Measurements from ENCODE around the gene LPP. TPM values are rescaled to one million over a fixed set of nuclear protein-coding genes. Genes with fewer than 3 reads are reported as not detected.

LPP gene
- total and polyA plus RNA-seq, 2 of the 4 experiments (the other 2 are of a cell fraction), result 16.0 to 130 TPM

DNA sequence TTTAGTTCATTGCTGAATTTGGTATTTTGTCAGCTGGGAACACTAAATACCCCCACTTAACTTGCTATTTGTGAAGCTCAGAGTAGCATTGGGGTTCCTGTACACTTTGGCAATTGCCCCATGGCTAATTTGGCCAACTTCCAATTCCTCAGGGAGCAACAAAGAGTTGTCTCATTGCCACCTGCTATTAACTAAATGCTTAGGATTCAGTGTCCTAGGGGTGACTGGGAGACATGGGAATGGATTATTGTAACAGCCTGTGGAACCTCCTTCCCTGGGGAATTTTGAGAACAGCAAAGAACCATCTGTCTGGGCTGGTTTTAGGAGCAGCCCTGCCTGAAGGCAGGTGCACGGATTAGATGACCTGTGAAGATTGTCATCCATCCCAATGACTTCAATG lies 580.4 kb downstream of the LPP start:
- Histone ChIP-seq H2BK20ac (ENCODE audit: low read depth, low read length) (no peak overlapping the region), H2BK120ac (ENCODE audit: low read depth, low read length) (no peak overlapping the region), H3K14ac (replicated peaks; ENCODE audit: low read depth, low read length) (no peak overlapping the region), H3K4me3 (ENCODE audit: insufficient read depth, low read depth, low read length) (no peak overlapping the region), H3K4ac (ENCODE audit: low read depth, low read length) (no peak overlapping the region), H3K4me2 (ENCODE audit: low read depth, low read length) (no peak overlapping the region), H2AK9ac (replicated peaks; ENCODE audit: low read depth, low read length, poor library complexity) (no peak overlapping the region), H2AK5ac (ENCODE audit: low read depth, low read length) (no peak overlapping the region), H2BK5ac (ENCODE audit: low read depth, low read length, poor library complexity, severe bottlenecking) (no peak overlapping the region), H4K8ac (ENCODE audit: low read depth in 2 of 2, low read length in 2 of 2) (no peak overlapping the region), H4K5ac (ENCODE audit: low read depth, low read length) (no peak overlapping the region), H3K9me3 (ENCODE audit: control insufficient read depth, insufficient read depth, low read length) (no peaks in the 10 kb centered on the region), H3K27ac (ENCODE audit: insufficient read depth, low read length) (no peak overlapping the region), H2BK15ac (ENCODE audit: low read depth, low read length) (no peak overlapping the region), H2AFZ (replicated peaks; ENCODE audit: low read length, poor library complexity) (no peak overlapping the region), H3K18ac (ENCODE audit: low read depth, low read length) (no peak overlapping the region), H3K23ac (ENCODE audit: low read depth, low read length) (no peak overlapping the region), H3K9me1 (ENCODE audit: insufficient read depth, low read length) (peaks cover 4% of the 10 kb centered on the region; the same call in 1 of the 2 replicates), H4K91ac (ENCODE audit: insufficient read depth, low read depth, low read length) (no peak overlapping the region), H3K79me1 (ENCODE audit: low read depth in 1 of 2, low read length in 2 of 2) (peaks cover 27 to 54% of the 10 kb centered on the region in 2 experiments), H4K20me1 (ENCODE audit: insufficient read depth, low read length) (peaks cover 7% of the 10 kb centered on the region), H3K4me1 (ENCODE audit: control insufficient read depth, insufficient read depth, low read length) (no peaks in the 10 kb centered on the region; the same call in none of the 2 replicates), H3K56ac (ENCODE audit: extremely low read depth, insufficient read depth, low read length) (no peak overlapping the region), H3K36me3 (ENCODE audit: control insufficient read depth, insufficient read depth, low read length) (peaks cover 4% of the 10 kb centered on the region), H3K27me3 (ENCODE audit: control insufficient read depth, insufficient read depth, low read length) (no peaks in the 10 kb centered on the region), H3K9ac (ENCODE audit: low read depth, low read length) (no peak overlapping the region)
- ATAC-seq (ENCODE audit: low read depth) (no peak), DNase-seq (no peak)
- ChIA-PET POLR2A (ENCODE audit: unreplicated experiment) (no interaction called here), CTCF (no interaction called here)
- BruUV-seq (replicated peaks), result no TSS peak
- intact Hi-C loops (cut with micrococcal nuclease) (no loop called here), in situ Hi-C loops (cut with MboI; ENCODE audit: low sequenced_read_pairs) (no loop called here), dilution Hi-C loops (cut with HindIII; ENCODE audit: low sequenced_read_pairs, unreplicated experiment) (no loop called here)
- no peak for TF ChIP-seq CHD1 (IDR thresholded peaks at IDR 0.05; ENCODE audit: low read depth, low read length)
- no peak for TF ChIP-seq SMC3 (IDR thresholded peaks at IDR 0.05; ENCODE audit: low read depth, low read length)
- TF ChIP-seq MXI1 (IDR thresholded peaks at IDR 0.05; ENCODE audit: borderline replicate concordance, low read depth, low read length), result no peak
- no peak for TF ChIP-seq BHLHE40 (IDR thresholded peaks at IDR 0.05; ENCODE audit: low read depth, low read length)
- no peak for TF ChIP-seq MAFK (IDR thresholded peaks at IDR 0.05; ENCODE audit: low read depth, low read length)
- no peak for TF ChIP-seq FOS (IDR thresholded peaks at IDR 0.05; ENCODE audit: low read depth, low read length)
- TF ChIP-seq, protein P1, sequence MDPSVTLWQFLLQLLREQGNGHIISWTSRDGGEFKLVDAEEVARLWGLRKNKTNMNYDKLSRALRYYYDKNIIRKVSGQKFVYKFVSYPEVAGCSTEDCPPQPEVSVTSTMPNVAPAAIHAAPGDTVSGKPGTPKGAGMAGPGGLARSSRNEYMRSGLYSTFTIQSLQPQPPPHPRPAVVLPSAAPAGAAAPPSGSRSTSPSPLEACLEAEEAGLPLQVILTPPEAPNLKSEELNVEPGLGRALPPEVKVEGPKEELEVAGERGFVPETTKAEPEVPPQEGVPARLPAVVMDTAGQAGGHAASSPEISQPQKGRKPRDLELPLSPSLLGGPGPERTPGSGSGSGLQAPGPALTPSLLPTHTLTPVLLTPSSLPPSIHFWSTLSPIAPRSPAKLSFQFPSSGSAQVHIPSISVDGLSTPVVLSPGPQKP (IDR thresholded peaks at IDR 0.05; ENCODE audit: borderline replicate concordance, low read depth, low read length), result no peak
- TF ChIP-seq RFX5 (IDR thresholded peaks at IDR 0.05; ENCODE audit: low read depth, low read length), result no peak
- no peak for TF ChIP-seq RCOR1 (IDR thresholded peaks at IDR 0.05; ENCODE audit: insufficient replicate concordance, low read length)
- 100% methylated on average over 1 of the region's 1 CpG; no CpG with 5 or more reads in 1 of the 2 experiments for WGBS, 2 experiments (ENCODE audit: extremely low coverage in 2 of 2, insufficient read length in 1 of 2)
